Measurements from ENCODE around the gene TOB1. TPM values are rescaled to one million over a fixed set of nuclear protein-coding genes. Genes with fewer than 3 reads are reported as not detected.
"Not testable (repeated sequence)": the region's sequence is repeated elsewhere in the genome, so short reads cannot be mapped to it uniquely, and the experiment has no call there.

Gene TOB1
- total and polyA plus RNA-seq, 2 donors (not counting 1 experiment from before 2014, with no cell fraction given), result 22.0 to 40.5 TPM

- TF ChIP-seq EZH2 (IDR thresholded peaks at IDR 0.05; ENCODE audit: low read length, missing control alignments), result no peak
- TF ChIP-seq CTCF (conservative IDR thresholded peaks at IDR 0.05 in 1 of 2, IDR thresholded peaks at IDR 0.05 in 1 of 2; ENCODE audit: low read depth in 1 of 2, low read length in 2 of 2), result no peak
- peaks cover 5% of the 10 kb centered on the region for H3K4me1 ChIP-seq (ENCODE audit: control insufficient read depth, extremely low read depth, insufficient read depth, low read length)
Observed at GRCh38 chr17:50899005-50899460, 32.9 kb upstream of the TOB1 start.

GRCh38 chr17:50898369-50899004 is 32.3 kb upstream of the TOB1 start:
- Histone ChIP-seq H3K27ac (ENCODE audit: insufficient read depth, low read length) (no peak overlapping the region), H3K79me2 (ENCODE audit: control insufficient read depth, insufficient read depth, low read length) (no peaks in the 10 kb centered on the region), H4K20me1 (ENCODE audit: control insufficient read depth, extremely low read depth, insufficient read depth, low read length) (no peaks in the 10 kb centered on the region), H2AFZ (ENCODE audit: low read length) (no peak overlapping the region), H3K27me3 (ENCODE audit: control insufficient read depth, insufficient read depth, low read length) (peaks cover 3% of the 10 kb centered on the region), H3K4me2 (ENCODE audit: extremely low read depth, insufficient read depth, low read length) (no peak overlapping the region), H3K36me3 (ENCODE audit: control insufficient read depth, insufficient read depth, low read length) (no peaks in the 10 kb centered on the region), H3K4me1 (ENCODE audit: control insufficient read depth, extremely low read depth, insufficient read depth, low read length) (peaks cover 2% of the 10 kb centered on the region), H3K9me3 (ENCODE audit: control insufficient read depth, insufficient read depth, low read depth, low read length) (no peaks in the 10 kb centered on the region), H3K9ac (ENCODE audit: insufficient read depth, low read length) (no peak overlapping the region), H3K4me3 (replicated peaks in 1 of 4; ENCODE audit: control extremely low read depth in 1 of 4, insufficient read depth in 1 of 4, low read depth in 3 of 4, low read length in 4 of 4) (no peak overlapping the region)
- TF ChIP-seq EZH2 (IDR thresholded peaks at IDR 0.05; ENCODE audit: low read length, missing control alignments) (no peak), CTCF (conservative IDR thresholded peaks at IDR 0.05 in 1 of 2, IDR thresholded peaks at IDR 0.05 in 1 of 2; ENCODE audit: low read depth in 1 of 2, low read length in 2 of 2) (no peak)
- DNase-seq (ENCODE audit: low read depth in 2 of 2), result no peak

More at GRCh38 chr17:50899005-50899460, 32.9 kb upstream of the TOB1 start:
- no peak overlapping the region for H3K9ac ChIP-seq (ENCODE audit: insufficient read depth, low read length)
- no peaks in the 10 kb centered on the region for H3K36me3 ChIP-seq (ENCODE audit: control insufficient read depth, insufficient read depth, low read length)
- DNase-seq (ENCODE audit: low read depth in 2 of 2), result no peak
- H3K9me3 ChIP-seq (ENCODE audit: control insufficient read depth, insufficient read depth, low read depth, low read length), result no peaks in the 10 kb centered on the region
- H2AFZ ChIP-seq (ENCODE audit: low read length), result no peak overlapping the region
- H3K4me3 ChIP-seq (replicated peaks in 1 of 4; ENCODE audit: control extremely low read depth in 1 of 4, insufficient read depth in 1 of 4, low read depth in 3 of 4, low read length in 4 of 4), result no peak overlapping the region
- H3K4me2 ChIP-seq (ENCODE audit: extremely low read depth, insufficient read depth, low read length), result no peak overlapping the region
- H3K79me2 ChIP-seq (ENCODE audit: control insufficient read depth, insufficient read depth, low read length), result no peaks in the 10 kb centered on the region
- H3K27me3 ChIP-seq (ENCODE audit: control insufficient read depth, insufficient read depth, low read length), result peaks cover 3% of the 10 kb centered on the region
- H4K20me1 ChIP-seq (ENCODE audit: control insufficient read depth, extremely low read depth, insufficient read depth, low read length), result no peaks in the 10 kb centered on the region
- no peak overlapping the region for H3K27ac ChIP-seq (ENCODE audit: insufficient read depth, low read length)

GRCh38 chr17:50894513-50894912 is 28.4 kb upstream of the TOB1 start:
- DNase-seq (ENCODE audit: low read depth in 2 of 2); H2AFZ ChIP-seq (ENCODE audit: low read length); H3K27me3 ChIP-seq (ENCODE audit: control insufficient read depth, insufficient read depth, low read length); H4K20me1 ChIP-seq (ENCODE audit: control insufficient read depth, extremely low read depth, insufficient read depth, low read length); H3K4me3 ChIP-seq (replicated peaks in 1 of 4; ENCODE audit: control extremely low read depth in 1 of 4, insufficient read depth in 1 of 4, low read depth in 3 of 4, low read length in 4 of 4); H3K4me1 ChIP-seq (ENCODE audit: control insufficient read depth, extremely low read depth, insufficient read depth, low read length); H3K79me2 ChIP-seq (ENCODE audit: control insufficient read depth, insufficient read depth, low read length); H3K4me2 ChIP-seq (ENCODE audit: extremely low read depth, insufficient read depth, low read length); H3K9ac ChIP-seq (ENCODE audit: insufficient read depth, low read length); H3K9me3 ChIP-seq (ENCODE audit: control insufficient read depth, insufficient read depth, low read depth, low read length); H3K36me3 ChIP-seq (ENCODE audit: control insufficient read depth, insufficient read depth, low read length); H3K27ac ChIP-seq (ENCODE audit: insufficient read depth, low read length): not testable (repeated sequence)

Data from fibroblast of lung (primary cell).